GM23338 (cell line): ENCODE measurements around the gene GLRX. TPM values are rescaled to one million over a fixed set of nuclear protein-coding genes. Genes with fewer than 3 reads are reported as not detected.

Source experiments
- ATAC-seq: fragments of 200-7000 bp; cut with Tn5 transposase; 3 replicates; pipeline ENCODE4 v1.9.1; 2020
- DNase-seq: peaks from one replicate; pipeline ENCODE4 v3.0.0-alpha.2; 2015; ENCODE audit warnings: low spot score
- H2AFZ ChIP-seq: fragments of 200-600 bp; sonication (generic); 2 replicates; pipeline ENCODE4 v1.8.0; 2016; ENCODE audit warnings: antibody characterized with exemption, mild to moderate bottlenecking, moderate library complexity
- H3F3A ChIP-seq: fragments of 200-600 bp; sonication (generic); replicated peaks from 2 replicates; pipeline ENCODE4 v1.8.0; 2017; ENCODE audit warnings: antibody characterized with exemption, mixed run types, low read depth
- H3K27ac ChIP-seq: fragments of 200-600 bp; sonication (generic); 2 replicates; pipeline ENCODE4 v1.6.1; 2016; ENCODE audit warnings: low read depth
- H3K27me3 ChIP-seq: fragments of 200-600 bp; sonication (generic); 2 replicates; pipeline ENCODE4 v1.8.0; 2016; ENCODE audit warnings: mild to moderate bottlenecking, mixed run types, moderate library complexity; ENCODE audit not compliant: insufficient read depth
- H3K36me3 ChIP-seq: fragments of 200-600 bp; sonication (generic); 2 replicates; pipeline ENCODE4 v1.8.0; 2016; ENCODE audit warnings: mild to moderate bottlenecking; ENCODE audit not compliant: insufficient read depth
- H3K4me1 ChIP-seq: fragments of 200-600 bp; sonication (generic); 2 replicates; pipeline ENCODE4 v1.8.0; 2016; ENCODE audit warnings: mild to moderate bottlenecking, moderate library complexity; ENCODE audit not compliant: insufficient read depth
- H3K4me2 ChIP-seq: fragments of 200-600 bp; sonication (generic); 2 replicates; pipeline ENCODE4 v1.7.1; 2017; ENCODE audit warnings: mixed run types
- H3K4me3 ChIP-seq: fragments of 200-600 bp; sonication (generic); 2 replicates; pipeline ENCODE4 v1.6.1; 2016; ENCODE audit warnings: mixed run types
- H3K79me2 ChIP-seq: fragments of 200-600 bp; sonication (generic); replicated peaks from 2 replicates; pipeline ENCODE4 v1.8.0; 2017; ENCODE audit warnings: mild to moderate bottlenecking; ENCODE audit not compliant: insufficient read depth
- H3K9me2 ChIP-seq: fragments of 200-600 bp; sonication (generic); 2 replicates; pipeline ENCODE4 v1.8.0; 2017; ENCODE audit not compliant: insufficient read depth
- H4K20me1 ChIP-seq: fragments of 200-600 bp; sonication (generic); replicated peaks from 2 replicates; pipeline ENCODE4 v1.8.0; 2017; ENCODE audit warnings: mild to moderate bottlenecking; ENCODE audit not compliant: insufficient read depth
- H3K27ac Mint-ChIP-seq: 2 replicates; pipeline ENCODE4 v1.8.0; 2020; ENCODE audit warnings: inconsistent platforms, mild to moderate bottlenecking, moderate library complexity, mixed read lengths
- H3K27me3 Mint-ChIP-seq: 3 replicates; pipeline ENCODE4 v1.8.0; 2022; ENCODE audit warnings: low read depth, mild to moderate bottlenecking, moderate library complexity, mixed read lengths, inconsistent platforms; ENCODE audit not compliant: insufficient read depth, poor library complexity
- H3K36me3 Mint-ChIP-seq: 3 replicates; pipeline ENCODE4 v1.8.0; 2021; ENCODE audit warnings: low read depth, mild to moderate bottlenecking, inconsistent platforms, moderate library complexity, mixed read lengths
- H3K4me1 Mint-ChIP-seq: 3 replicates; pipeline ENCODE4 v1.8.0; 2020; ENCODE audit warnings: mild to moderate bottlenecking, inconsistent platforms, mixed read lengths
- H3K4me3 Mint-ChIP-seq: 3 replicates; pipeline ENCODE4 v1.8.0; 2021; ENCODE audit warnings: moderate library complexity, mild to moderate bottlenecking, inconsistent platforms, mixed read lengths
- H3K9me3 Mint-ChIP-seq: 3 replicates; pipeline ENCODE4 v1.8.0; 2020; ENCODE audit warnings: moderate library complexity, mild to moderate bottlenecking, inconsistent platforms, mixed read lengths
- CREB1 ChIP-seq: fragments of 250-450 bp; sonication (Bioruptor Pico); IDR thresholded peaks from 2 replicates; pipeline ENCODE4 v1.5.0; 2020; ENCODE audit warnings: low read depth, mild to moderate bottlenecking, moderate library complexity
- EZH2 ChIP-seq: fragments of 200-600 bp; sonication (generic); IDR thresholded peaks from one replicate; pipeline ENCODE4 v1.8.0; 2017; ENCODE audit warnings: antibody characterized with exemption, mild to moderate bottlenecking, low read depth; ENCODE audit not compliant: unreplicated experiment
- EZH2phosphoT487 ChIP-seq: fragments of 200-600 bp; sonication (generic); IDR thresholded peaks from one replicate; pipeline ENCODE4 v1.8.1; 2018; ENCODE audit warnings: antibody characterized with exemption; ENCODE audit not compliant: unreplicated experiment
- JUNB ChIP-seq: IDR thresholded peaks from one replicate; pipeline ENCODE4 v1.6.1; 2016; ENCODE audit warnings: antibody characterized with exemption; ENCODE audit not compliant: unreplicated experiment
- NANOG ChIP-seq: IDR thresholded peaks from 2 replicates; pipeline ENCODE4 v1.6.1; 2016; ENCODE audit warnings: antibody characterized with exemption, borderline replicate concordance
- POLR2AphosphoS5 ChIP-seq: IDR thresholded peaks from 2 replicates; pipeline ENCODE4 v1.6.1; 2016; ENCODE audit warnings: antibody characterized with exemption, low read depth
- STAT1 ChIP-seq: IDR thresholded peaks from one replicate; pipeline ENCODE4 v1.6.1; 2016; ENCODE audit warnings: antibody characterized with exemption; ENCODE audit not compliant: unreplicated experiment
- ZNF114 ChIP-seq: fragments of 250-450 bp; sonication (Bioruptor Pico); IDR thresholded peaks from 2 replicates; pipeline ENCODE4 v1.5.0; 2020; ENCODE audit warnings: mild to moderate bottlenecking, moderate library complexity
- ZNF331 ChIP-seq: fragments of 250-450 bp; sonication (Bioruptor Pico); IDR thresholded peaks from 2 replicates; pipeline ENCODE4 v1.5.0; 2020; ENCODE audit warnings: low read depth, mild to moderate bottlenecking, moderate library complexity
- polyA plus RNA-seq: library from polyadenylated mRNA; unstranded; fragments of >200 nt; fragmentation: Nextera tagmentation; extraction: Ambion mirVana; gene quantifications from 2 replicates; pipeline ENCODE4 v1.2.1, GENCODE V29; 2016
- total RNA-seq: library from RNA; depleted of rRNA; stranded (reverse); fragments of >200 nt; shearing (Covaris generic); gene quantifications from 2 replicates; pipeline ENCODE4 v1.2.3, GENCODE V29; 2014
- TF ChIP-seq, protein P1 (sequence below): IDR thresholded peaks from 2 replicates; pipeline ENCODE4 v1.6.1; 2016; ENCODE audit warnings: antibody characterized with exemption
- TF ChIP-seq, protein P2 (sequence below): IDR thresholded peaks from one replicate; pipeline ENCODE4 v1.6.1; 2018; ENCODE audit warnings: antibody characterized with exemption; ENCODE audit not compliant: unreplicated experiment
- TF ChIP-seq, protein P3 (sequence below), 2 experiments: fragments of 200-600 bp in 1 of 2; sonication (generic) in 1 of 2; conservative IDR thresholded peaks; 2 replicates each; pipeline versions ENCODE4 v1.5.1 to v1.6.1; 2016 to 2017; ENCODE audit warnings: antibody characterized with exemption in 2 of 2, low read depth in 2 of 2, mild to moderate bottlenecking in 2 of 2, moderate library complexity in 1 of 2
- TF ChIP-seq, protein P4 (sequence below): fragments of 250-450 bp; sonication (Bioruptor Pico); IDR thresholded peaks from 2 replicates; pipeline ENCODE4 v1.5.0; 2020; ENCODE audit warnings: mild to moderate bottlenecking, moderate library complexity

GLRX gene
- total and polyA plus RNA-seq, 2 experiments from 2014 or later = 9.5 to 42.2 TPM

DNA sequence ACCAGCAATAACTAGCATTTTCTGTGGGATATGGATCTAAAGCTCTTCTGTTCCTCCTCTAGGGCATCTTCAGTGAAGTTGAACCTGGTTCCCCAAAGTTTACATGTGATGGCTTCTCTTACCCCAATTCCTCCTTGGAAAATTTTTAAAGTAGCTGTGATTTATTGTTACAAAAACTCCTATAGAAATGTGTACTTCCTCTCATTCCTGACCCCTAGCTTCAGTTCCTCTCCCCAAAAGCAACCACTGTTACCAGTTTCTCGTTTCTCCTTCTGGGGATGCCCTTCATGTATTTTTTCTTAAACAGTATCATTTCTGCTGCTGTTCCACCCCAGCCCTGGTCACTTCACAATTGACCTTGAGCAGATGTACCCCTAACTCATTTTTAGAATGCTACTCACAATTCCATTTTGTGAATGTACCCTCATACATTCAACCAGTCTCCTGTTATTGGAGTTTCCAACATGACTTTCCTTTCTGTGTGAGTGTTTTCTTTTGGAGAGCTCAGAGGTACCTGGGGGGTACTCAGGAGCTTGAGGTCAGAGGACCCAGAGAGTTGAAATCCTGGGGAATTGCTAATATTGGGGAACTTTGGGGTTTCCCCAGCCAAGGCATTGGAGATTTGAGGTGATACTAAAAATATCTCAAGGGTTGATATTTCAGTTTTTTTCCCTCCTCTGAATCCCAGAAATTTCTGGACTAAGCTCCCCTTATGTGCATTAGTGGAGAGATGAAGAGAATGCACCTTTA lies 18.6 kb upstream of the GLRX start:
- H3K27ac Mint-ChIP-seq = no peak overlapping the region
- no peak overlapping the region for H3K4me3 ChIP-seq

More for the DNA sequence above, 18.6 kb upstream of the GLRX start:
- Mint-ChIP-seq H3K27me3 (no peaks in the 10 kb centered on the region), H3K36me3 (no peaks in the 10 kb centered on the region), H3K9me3 (no peaks in the 10 kb centered on the region), H3K4me1 (peaks cover 2% of the 10 kb centered on the region; the same call in 1 of the 3 replicates), H3K4me3 (no peak overlapping the region)
- no peaks in the 10 kb centered on the region for H4K20me1 ChIP-seq
- H3K79me2 ChIP-seq = no peaks in the 10 kb centered on the region
- no peak overlapping the region for H3K4me2 ChIP-seq
- no peaks in the 10 kb centered on the region for H3K27me3 ChIP-seq
- TF ChIP-seq, protein P1, sequence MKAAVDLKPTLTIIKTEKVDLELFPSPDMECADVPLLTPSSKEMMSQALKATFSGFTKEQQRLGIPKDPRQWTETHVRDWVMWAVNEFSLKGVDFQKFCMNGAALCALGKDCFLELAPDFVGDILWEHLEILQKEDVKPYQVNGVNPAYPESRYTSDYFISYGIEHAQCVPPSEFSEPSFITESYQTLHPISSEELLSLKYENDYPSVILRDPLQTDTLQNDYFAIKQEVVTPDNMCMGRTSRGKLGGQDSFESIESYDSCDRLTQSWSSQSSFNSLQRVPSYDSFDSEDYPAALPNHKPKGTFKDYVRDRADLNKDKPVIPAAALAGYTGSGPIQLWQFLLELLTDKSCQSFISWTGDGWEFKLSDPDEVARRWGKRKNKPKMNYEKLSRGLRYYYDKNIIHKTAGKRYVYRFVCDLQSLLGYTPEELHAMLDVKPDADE = no peak
- TF ChIP-seq EZH2phosphoT487 (no peak), CREB1 (CRISPR knock-in tag) (no peak), ZNF331 (CRISPR knock-in tag) (no peak), NANOG (no peak), ZNF114 (no peak), STAT1 (no peak), JUNB (no peak), EZH2 (no peak), POLR2AphosphoS5 (no peak)
- TF ChIP-seq, protein P2, sequence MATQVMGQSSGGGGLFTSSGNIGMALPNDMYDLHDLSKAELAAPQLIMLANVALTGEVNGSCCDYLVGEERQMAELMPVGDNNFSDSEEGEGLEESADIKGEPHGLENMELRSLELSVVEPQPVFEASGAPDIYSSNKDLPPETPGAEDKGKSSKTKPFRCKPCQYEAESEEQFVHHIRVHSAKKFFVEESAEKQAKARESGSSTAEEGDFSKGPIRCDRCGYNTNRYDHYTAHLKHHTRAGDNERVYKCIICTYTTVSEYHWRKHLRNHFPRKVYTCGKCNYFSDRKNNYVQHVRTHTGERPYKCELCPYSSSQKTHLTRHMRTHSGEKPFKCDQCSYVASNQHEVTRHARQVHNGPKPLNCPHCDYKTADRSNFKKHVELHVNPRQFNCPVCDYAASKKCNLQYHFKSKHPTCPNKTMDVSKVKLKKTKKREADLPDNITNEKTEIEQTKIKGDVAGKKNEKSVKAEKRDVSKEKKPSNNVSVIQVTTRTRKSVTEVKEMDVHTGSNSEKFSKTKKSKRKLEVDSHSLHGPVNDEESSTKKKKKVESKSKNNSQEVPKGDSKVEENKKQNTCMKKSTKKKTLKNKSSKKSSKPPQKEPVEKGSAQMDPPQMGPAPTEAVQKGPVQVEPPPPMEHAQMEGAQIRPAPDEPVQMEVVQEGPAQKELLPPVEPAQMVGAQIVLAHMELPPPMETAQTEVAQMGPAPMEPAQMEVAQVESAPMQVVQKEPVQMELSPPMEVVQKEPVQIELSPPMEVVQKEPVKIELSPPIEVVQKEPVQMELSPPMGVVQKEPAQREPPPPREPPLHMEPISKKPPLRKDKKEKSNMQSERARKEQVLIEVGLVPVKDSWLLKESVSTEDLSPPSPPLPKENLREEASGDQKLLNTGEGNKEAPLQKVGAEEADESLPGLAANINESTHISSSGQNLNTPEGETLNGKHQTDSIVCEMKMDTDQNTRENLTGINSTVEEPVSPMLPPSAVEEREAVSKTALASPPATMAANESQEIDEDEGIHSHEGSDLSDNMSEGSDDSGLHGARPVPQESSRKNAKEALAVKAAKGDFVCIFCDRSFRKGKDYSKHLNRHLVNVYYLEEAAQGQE = no peak
- TF ChIP-seq, protein P3, sequence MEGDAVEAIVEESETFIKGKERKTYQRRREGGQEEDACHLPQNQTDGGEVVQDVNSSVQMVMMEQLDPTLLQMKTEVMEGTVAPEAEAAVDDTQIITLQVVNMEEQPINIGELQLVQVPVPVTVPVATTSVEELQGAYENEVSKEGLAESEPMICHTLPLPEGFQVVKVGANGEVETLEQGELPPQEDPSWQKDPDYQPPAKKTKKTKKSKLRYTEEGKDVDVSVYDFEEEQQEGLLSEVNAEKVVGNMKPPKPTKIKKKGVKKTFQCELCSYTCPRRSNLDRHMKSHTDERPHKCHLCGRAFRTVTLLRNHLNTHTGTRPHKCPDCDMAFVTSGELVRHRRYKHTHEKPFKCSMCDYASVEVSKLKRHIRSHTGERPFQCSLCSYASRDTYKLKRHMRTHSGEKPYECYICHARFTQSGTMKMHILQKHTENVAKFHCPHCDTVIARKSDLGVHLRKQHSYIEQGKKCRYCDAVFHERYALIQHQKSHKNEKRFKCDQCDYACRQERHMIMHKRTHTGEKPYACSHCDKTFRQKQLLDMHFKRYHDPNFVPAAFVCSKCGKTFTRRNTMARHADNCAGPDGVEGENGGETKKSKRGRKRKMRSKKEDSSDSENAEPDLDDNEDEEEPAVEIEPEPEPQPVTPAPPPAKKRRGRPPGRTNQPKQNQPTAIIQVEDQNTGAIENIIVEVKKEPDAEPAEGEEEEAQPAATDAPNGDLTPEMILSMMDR (conservative IDR thresholded peaks at IDR 0.05; ENCODE audit: low read depth in 2 of 2) = no peak
- TF ChIP-seq, protein P4, sequence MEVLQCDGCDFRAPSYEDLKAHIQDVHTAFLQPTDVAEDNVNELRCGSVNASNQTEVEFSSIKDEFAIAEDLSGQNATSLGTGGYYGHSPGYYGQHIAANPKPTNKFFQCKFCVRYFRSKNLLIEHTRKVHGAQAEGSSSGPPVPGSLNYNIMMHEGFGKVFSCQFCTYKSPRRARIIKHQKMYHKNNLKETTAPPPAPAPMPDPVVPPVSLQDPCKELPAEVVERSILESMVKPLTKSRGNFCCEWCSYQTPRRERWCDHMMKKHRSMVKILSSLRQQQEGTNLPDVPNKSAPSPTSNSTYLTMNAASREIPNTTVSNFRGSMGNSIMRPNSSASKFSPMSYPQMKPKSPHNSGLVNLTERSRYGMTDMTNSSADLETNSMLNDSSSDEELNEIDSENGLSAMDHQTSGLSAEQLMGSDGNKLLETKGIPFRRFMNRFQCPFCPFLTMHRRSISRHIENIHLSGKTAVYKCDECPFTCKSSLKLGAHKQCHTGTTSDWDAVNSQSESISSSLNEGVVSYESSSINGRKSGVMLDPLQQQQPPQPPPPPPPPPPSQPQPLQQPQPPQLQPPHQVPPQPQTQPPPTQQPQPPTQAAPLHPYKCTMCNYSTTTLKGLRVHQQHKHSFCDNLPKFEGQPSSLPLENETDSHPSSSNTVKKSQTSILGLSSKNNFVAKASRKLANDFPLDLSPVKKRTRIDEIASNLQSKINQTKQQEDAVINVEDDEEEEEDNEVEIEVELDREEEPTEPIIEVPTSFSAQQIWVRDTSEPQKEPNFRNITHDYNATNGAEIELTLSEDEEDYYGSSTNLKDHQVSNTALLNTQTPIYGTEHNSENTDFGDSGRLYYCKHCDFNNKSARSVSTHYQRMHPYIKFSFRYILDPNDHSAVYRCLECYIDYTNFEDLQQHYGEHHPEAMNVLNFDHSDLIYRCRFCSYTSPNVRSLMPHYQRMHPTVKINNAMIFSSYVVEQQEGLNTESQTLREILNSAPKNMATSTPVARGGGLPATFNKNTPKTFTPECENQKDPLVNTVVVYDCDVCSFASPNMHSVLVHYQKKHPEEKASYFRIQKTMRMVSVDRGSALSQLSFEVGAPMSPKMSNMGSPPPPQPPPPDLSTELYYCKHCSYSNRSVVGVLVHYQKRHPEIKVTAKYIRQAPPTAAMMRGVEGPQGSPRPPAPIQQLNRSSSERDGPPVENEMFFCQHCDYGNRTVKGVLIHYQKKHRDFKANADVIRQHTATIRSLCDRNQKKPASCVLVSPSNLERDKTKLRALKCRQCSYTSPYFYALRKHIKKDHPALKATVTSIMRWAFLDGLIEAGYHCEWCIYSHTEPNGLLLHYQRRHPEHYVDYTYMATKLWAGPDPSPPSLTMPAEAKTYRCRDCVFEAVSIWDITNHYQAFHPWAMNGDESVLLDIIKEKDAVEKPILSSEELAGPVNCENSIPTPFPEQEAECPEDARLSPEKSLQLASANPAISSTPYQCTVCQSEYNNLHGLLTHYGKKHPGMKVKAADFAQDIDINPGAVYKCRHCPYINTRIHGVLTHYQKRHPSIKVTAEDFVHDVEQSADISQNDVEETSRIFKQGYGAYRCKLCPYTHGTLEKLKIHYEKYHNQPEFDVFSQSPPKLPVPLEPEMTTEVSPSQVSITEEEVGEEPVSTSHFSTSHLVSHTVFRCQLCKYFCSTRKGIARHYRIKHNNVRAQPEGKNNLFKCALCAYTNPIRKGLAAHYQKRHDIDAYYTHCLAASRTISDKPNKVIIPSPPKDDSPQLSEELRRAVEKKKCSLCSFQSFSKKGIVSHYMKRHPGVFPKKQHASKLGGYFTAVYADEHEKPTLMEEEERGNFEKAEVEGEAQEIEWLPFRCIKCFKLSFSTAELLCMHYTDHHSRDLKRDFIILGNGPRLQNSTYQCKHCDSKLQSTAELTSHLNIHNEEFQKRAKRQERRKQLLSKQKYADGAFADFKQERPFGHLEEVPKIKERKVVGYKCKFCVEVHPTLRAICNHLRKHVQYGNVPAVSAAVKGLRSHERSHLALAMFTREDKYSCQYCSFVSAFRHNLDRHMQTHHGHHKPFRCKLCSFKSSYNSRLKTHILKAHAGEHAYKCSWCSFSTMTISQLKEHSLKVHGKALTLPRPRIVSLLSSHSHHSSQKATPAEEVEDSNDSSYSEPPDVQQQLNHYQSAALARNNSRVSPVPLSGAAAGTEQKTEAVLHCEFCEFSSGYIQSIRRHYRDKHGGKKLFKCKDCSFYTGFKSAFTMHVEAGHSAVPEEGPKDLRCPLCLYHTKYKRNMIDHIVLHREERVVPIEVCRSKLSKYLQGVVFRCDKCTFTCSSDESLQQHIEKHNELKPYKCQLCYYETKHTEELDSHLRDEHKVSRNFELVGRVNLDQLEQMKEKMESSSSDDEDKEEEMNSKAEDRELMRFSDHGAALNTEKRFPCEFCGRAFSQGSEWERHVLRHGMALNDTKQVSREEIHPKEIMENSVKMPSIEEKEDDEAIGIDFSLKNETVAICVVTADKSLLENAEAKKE (CRISPR knock-in tag) = no peak
- H3K36me3 ChIP-seq = no peaks in the 10 kb centered on the region
- ATAC-seq (no peak), DNase-seq (no peak)
- H3K4me1 ChIP-seq = no peaks in the 10 kb centered on the region
- H3F3A ChIP-seq = no peaks in the 10 kb centered on the region
- no peak overlapping the region for H3K27ac ChIP-seq
- no peak overlapping the region for H2AFZ ChIP-seq
- H3K9me2 ChIP-seq = peaks cover 8% of the 10 kb centered on the region; the same call in 1 of the 2 replicates
